IMR-90 (cell line): Measurements from ENCODE around the gene VOPP1. TPM values are rescaled to one million over a fixed set of nuclear protein-coding genes. Genes with fewer than 3 reads are reported as not detected.

ENCODE experiments used
- ATAC-seq: fragments of 200-7000 bp; cut with Tn5 transposase; 2 replicates; pipeline ENCODE4 v1.9.1; 2020; ENCODE audit warnings: low read depth, mild to moderate bottlenecking, moderate library complexity
- BruUV-seq: library from RNA; stranded (reverse); fragments of 400-500 nt; replicated peaks from 2 replicates; lab custom pipeline; 2021; lab: Mats Ljungman, UMichigan
- CTCF ChIA-PET: fragments of 300-600 bp; formaldehyde crosslinking; extraction: SDS; loops from one replicate; lab custom pipeline; 2021; ENCODE audit warnings: antibody characterized with exemption; lab: Yijun Ruan, JAX
- POLR2A ChIA-PET: fragments of 300-600 bp; sonication (Branson Sonifier 250); formaldehyde crosslinking; loops from one replicate; lab custom pipeline; 2022; ENCODE audit warnings: antibody characterized with exemption; ENCODE audit not compliant: unreplicated experiment; lab: Charles Lee
- DNase-seq: peaks from one replicate; pipeline ENCODE4 v3.0.0; 2013
- H2AFZ ChIP-seq: replicated peaks from 2 replicates; pipeline ENCODE3; 2013; ENCODE audit warnings: low read length, mild to moderate bottlenecking; ENCODE audit not compliant: poor library complexity
- H2AK5ac ChIP-seq: 2 replicates; pipeline ENCODE4 v1.6.1; 2013; ENCODE audit warnings: low read depth, low read length, inconsistent platforms
- H2AK9ac ChIP-seq: replicated peaks from 2 replicates; pipeline ENCODE3; 2013; ENCODE audit warnings: mild to moderate bottlenecking, low read depth, low read length, moderate library complexity; ENCODE audit not compliant: poor library complexity
- H2BK120ac ChIP-seq: 2 replicates; pipeline ENCODE4 v1.6.1; 2013; ENCODE audit warnings: low read depth, low read length, inconsistent platforms
- H2BK15ac ChIP-seq: 3 replicates; pipeline ENCODE4 v1.6.1; 2013; ENCODE audit warnings: low read depth, low read length, inconsistent platforms
- H2BK20ac ChIP-seq: 2 replicates; pipeline ENCODE4 v1.6.1; 2013; ENCODE audit warnings: low read depth, mild to moderate bottlenecking, inconsistent platforms, low read length, moderate library complexity
- H2BK5ac ChIP-seq: 2 replicates; pipeline ENCODE4 v1.6.1; 2013; ENCODE audit warnings: mild to moderate bottlenecking, low read depth, low read length, inconsistent platforms; ENCODE audit not compliant: poor library complexity, severe bottlenecking
- H3K14ac ChIP-seq: replicated peaks from 2 replicates; pipeline ENCODE4 v1.6.1; 2013; ENCODE audit warnings: low read depth, low read length, inconsistent platforms
- H3K18ac ChIP-seq: 2 replicates; pipeline ENCODE4 v1.6.1; 2013; ENCODE audit warnings: low read depth, low read length, control low read depth
- H3K23ac ChIP-seq: 2 replicates; pipeline ENCODE4 v1.6.1; 2013; ENCODE audit warnings: low read depth, low read length, inconsistent platforms
- H3K27ac ChIP-seq: 2 replicates; pipeline ENCODE4 v1.5.1; 2013; ENCODE audit warnings: mild to moderate bottlenecking, control low read depth, low read length; ENCODE audit not compliant: insufficient read depth
- H3K27me3 ChIP-seq: 2 replicates; pipeline ENCODE4 v1.6.1; 2013; ENCODE audit warnings: low read length; ENCODE audit not compliant: control insufficient read depth, insufficient read depth
- H3K36me3 ChIP-seq: 2 replicates; pipeline ENCODE4 v1.6.1; 2013; ENCODE audit warnings: low read length, mixed read lengths; ENCODE audit not compliant: control insufficient read depth, insufficient read depth
- H3K4ac ChIP-seq: 2 replicates; pipeline ENCODE4 v1.6.1; 2013; ENCODE audit warnings: low read depth, low read length, inconsistent platforms
- H3K4me1 ChIP-seq: 2 replicates; pipeline ENCODE4 v1.6.1; 2013; ENCODE audit warnings: low read length, mixed read lengths; ENCODE audit not compliant: control insufficient read depth, insufficient read depth
- H3K4me2 ChIP-seq: 2 replicates; pipeline ENCODE4 v1.6.1; 2013; ENCODE audit warnings: low read depth, mild to moderate bottlenecking, control low read depth, low read length, moderate library complexity
- H3K4me3 ChIP-seq: 2 replicates; pipeline ENCODE4 v1.5.1; 2013; ENCODE audit warnings: low read depth, mild to moderate bottlenecking, control low read depth, low read length, moderate library complexity; ENCODE audit not compliant: insufficient read depth
- H3K56ac ChIP-seq: 2 replicates; pipeline ENCODE4 v1.6.1; 2013; ENCODE audit warnings: low read length, inconsistent platforms; ENCODE audit not compliant: insufficient read depth; ENCODE audit errors: extremely low read depth
- H3K79me1 ChIP-seq, 2 experiments: 2 replicates each; pipeline ENCODE4 v1.6.1; 2013; ENCODE audit warnings: low read length in 2 of 2, inconsistent platforms in 1 of 2, low read depth in 1 of 2
- H3K9ac ChIP-seq: 2 replicates; pipeline ENCODE4 v1.6.1; 2013; ENCODE audit warnings: low read depth, low read length, control low read depth
- H3K9me1 ChIP-seq: 2 replicates; pipeline ENCODE4 v1.6.1; 2013; ENCODE audit warnings: low read length, inconsistent platforms; ENCODE audit not compliant: insufficient read depth
- H3K9me3 ChIP-seq: 2 replicates; pipeline ENCODE4 v1.6.1; 2013; ENCODE audit warnings: low read length; ENCODE audit not compliant: control insufficient read depth, insufficient read depth
- H4K20me1 ChIP-seq: 2 replicates; pipeline ENCODE4 v1.6.1; 2013; ENCODE audit warnings: low read length, inconsistent platforms; ENCODE audit not compliant: insufficient read depth
- H4K5ac ChIP-seq: 2 replicates; pipeline ENCODE4 v1.6.1; 2013; ENCODE audit warnings: mild to moderate bottlenecking, low read depth, low read length, control low read depth
- H4K8ac ChIP-seq, 2 experiments: 2 replicates each; pipeline ENCODE4 v1.6.1; 2013; ENCODE audit warnings: low read depth in 2 of 2, low read length in 2 of 2, control low read depth in 1 of 2, inconsistent platforms in 1 of 2
- H4K91ac ChIP-seq: 2 replicates; pipeline ENCODE4 v1.6.1; 2013; ENCODE audit warnings: low read depth, low read length, inconsistent platforms; ENCODE audit not compliant: insufficient read depth
- CHD1 ChIP-seq: IDR thresholded peaks from 2 replicates; pipeline ENCODE4 v1.6.1; 2012; ENCODE audit warnings: low read depth, low read length, improper control_type of control experiment
- MAFK ChIP-seq: IDR thresholded peaks from 2 replicates; pipeline ENCODE4 v1.6.1; 2012; ENCODE audit warnings: low read depth, low read length, improper control_type of control experiment
- MAZ ChIP-seq: IDR thresholded peaks from 2 replicates; pipeline ENCODE4 v1.6.1; 2012; ENCODE audit warnings: low read depth, mild to moderate bottlenecking, low read length, improper control_type of control experiment, moderate library complexity, borderline replicate concordance
- MXI1 ChIP-seq: IDR thresholded peaks from 2 replicates; pipeline ENCODE4 v1.6.1; 2012; ENCODE audit warnings: low read depth, mild to moderate bottlenecking, low read length, moderate library complexity, borderline replicate concordance
- NFE2L2 ChIP-seq: fragments of 150-350 bp; IDR thresholded peaks from 2 replicates; pipeline ENCODE4 v1.6.1; 2016; ENCODE audit warnings: low read depth, mild to moderate bottlenecking, low read length
- POLR2A ChIP-seq: IDR thresholded peaks from 2 replicates; pipeline ENCODE4 v1.6.1; 2012; ENCODE audit warnings: mild to moderate bottlenecking, low read depth, low read length
- RAD21 ChIP-seq: IDR thresholded peaks from 2 replicates; pipeline ENCODE4 v1.6.1; 2012; ENCODE audit warnings: low read length, improper control_type of control experiment
- RCOR1 ChIP-seq: IDR thresholded peaks from 2 replicates; pipeline ENCODE4 v1.6.1; 2012; ENCODE audit warnings: mild to moderate bottlenecking, low read length, improper control_type of control experiment; ENCODE audit not compliant: insufficient replicate concordance
- RFX5 ChIP-seq: IDR thresholded peaks from 2 replicates; pipeline ENCODE4 v1.8.0; 2012; ENCODE audit warnings: low read depth, mild to moderate bottlenecking, low read length, moderate library complexity
- WGBS, 2 experiments: methylation state at CpG; one replicate each; pipeline versions ENCODE4 v1.1.5 to v1.1.7; 2013; ENCODE audit warnings: missing lambda C conversion rate in 2 of 2; ENCODE audit not compliant: insufficient read length in 1 of 2; ENCODE audit errors: extremely low coverage in 2 of 2; 5-methylcytosine and 5-hydroxymethylcytosine counted together
- dilution Hi-C: fragments of 300-500 bp; cut with HindIII; formaldehyde crosslinking; loops from one replicate; pipeline ENCODE4 v1.14.3; 2018; ENCODE audit warnings: low sequenced_read_pairs; ENCODE audit not compliant: unreplicated experiment
- in situ Hi-C: fragments of 300-500 bp; cut with MboI; formaldehyde crosslinking; loops from 3 replicates; pipeline ENCODE4 v1.14.3; 2019; ENCODE audit warnings: low sequenced_read_pairs, inconsistent platforms, mixed read lengths
- intact Hi-C: fragments of 100-400 bp; cut with micrococcal nuclease; formaldehyde crosslinking; loops from 2 replicates; pipeline ENCODE4 v1.10.0; 2022
- polyA plus RNA-seq, 3 experiments: library from polyadenylated mRNA; depleted of rRNA; stranded (reverse); fragments of >200 nt; gene quantifications; 2 replicates each; pipeline ENCODE4 v1.2.3, GENCODE V29; 2012; ENCODE audit warnings: low replicate concordance in 1 of 3
- total RNA-seq: library from RNA; depleted of rRNA; stranded (reverse); fragments of >200 nt; gene quantifications from 2 replicates; pipeline ENCODE4 v1.2.3, GENCODE V29; 2012
- TF ChIP-seq, protein P1 (sequence below): fragments of 150-350 bp; IDR thresholded peaks from 2 replicates; pipeline ENCODE4 v1.6.1; 2016; ENCODE audit warnings: low read depth, mild to moderate bottlenecking, low read length, moderate library complexity, borderline replicate concordance
- TF ChIP-seq, protein P2 (sequence below): conservative IDR thresholded peaks from 2 replicates; pipeline ENCODE4 v1.5.1; 2012; ENCODE audit warnings: mild to moderate bottlenecking, low read depth, low read length, improper control_type of control experiment

Gene VOPP1
- total and polyA plus RNA-seq, 2 of the 4 experiments (the other 2 are of a cell fraction) = 60.2 to 94.5 TPM

DNA sequence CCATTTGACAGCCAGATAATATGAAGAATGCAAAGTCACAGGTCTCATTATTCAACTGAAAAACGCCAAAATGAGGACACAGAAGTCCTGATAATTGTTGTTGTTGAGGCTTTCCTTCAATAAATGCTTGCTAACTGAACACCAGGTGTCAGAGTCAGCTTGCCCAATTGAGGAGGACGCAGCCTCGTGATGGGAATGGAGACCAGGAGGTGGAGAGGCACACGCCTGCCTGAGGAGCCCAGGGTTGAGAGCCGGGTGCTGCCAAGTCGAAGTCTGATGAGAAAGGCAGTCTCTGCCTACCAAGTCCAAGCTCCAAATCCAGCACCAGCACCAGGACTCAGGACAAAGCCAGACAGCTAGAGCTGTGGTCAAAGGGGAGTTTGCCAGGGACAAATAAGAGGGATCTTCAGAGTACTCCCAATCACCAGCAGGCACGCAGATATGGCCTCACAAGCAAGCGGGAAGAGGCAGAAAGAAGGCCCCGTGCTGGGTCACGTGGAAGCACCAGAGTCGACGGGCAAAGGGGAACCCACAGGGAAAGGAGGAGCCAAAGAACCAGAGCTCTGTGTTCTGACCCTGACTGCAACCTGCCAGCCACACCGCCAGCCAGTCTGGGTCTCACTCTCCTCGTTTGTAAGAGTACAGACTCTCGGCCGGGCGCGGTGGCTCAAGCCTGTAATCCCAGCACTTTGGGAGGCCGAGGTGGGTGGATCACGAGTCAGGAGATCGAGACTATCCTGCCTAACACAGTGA lies 47.6 kb downstream of the VOPP1 start (continued):
- TF ChIP-seq RCOR1 = no peak

DNA sequence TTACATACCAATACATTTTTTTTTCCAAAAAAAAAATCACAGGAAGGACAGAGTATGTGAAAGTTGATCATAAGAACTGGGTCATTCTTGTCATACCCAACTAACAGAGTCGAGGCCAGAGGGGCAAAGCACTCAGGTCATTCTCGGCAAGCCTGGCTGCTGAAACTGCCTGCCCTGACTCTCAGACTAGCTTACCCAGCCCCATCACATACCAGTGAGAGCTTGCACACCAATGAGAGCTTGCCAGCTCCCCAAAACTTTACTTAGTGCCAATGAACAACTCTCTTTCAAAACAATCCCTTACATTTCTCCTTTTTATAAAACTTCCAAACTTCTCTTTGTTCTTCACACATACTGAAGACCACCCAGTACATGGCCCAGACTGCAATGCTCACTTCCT lies 48.9 kb downstream of the VOPP1 start:
- no peak overlapping the region for H2BK15ac ChIP-seq
- ChIA-PET POLR2A (no interaction called here), CTCF (no interaction called here)
- peaks cover 15% of the 10 kb centered on the region for H3K9me1 ChIP-seq
- DNase-seq = no peak
- H3K14ac ChIP-seq = no peak overlapping the region; the same call in 1 of the 2 replicates
- BruUV-seq = no TSS peak
- no peak overlapping the region for H4K8ac ChIP-seq
- no peak overlapping the region for H2BK20ac ChIP-seq
- in situ Hi-C loops (no loop called here), dilution Hi-C loops (no loop called here), intact Hi-C loops (no loop called here)
- H3K27ac ChIP-seq = no peak overlapping the region
- no peak overlapping the region for H4K91ac ChIP-seq
- no peak overlapping the region for H2AK9ac ChIP-seq
- no peaks in the 10 kb centered on the region for H3K9me3 ChIP-seq
- H3K23ac ChIP-seq = no peak overlapping the region
- WGBS, 2 experiments = 60% methylated on average over 1 of the region's 2 CpGs; no CpG with 5 or more reads in 1 of the 2 experiments
- no peak overlapping the region for H3K56ac ChIP-seq
- peaks cover 2% of the 10 kb centered on the region; the same call in 1 of the 2 replicates for H3K4me1 ChIP-seq
- no peak for TF ChIP-seq RAD21
- no peak for TF ChIP-seq POLR2A
- no peak for TF ChIP-seq RFX5
- TF ChIP-seq, protein P1, sequence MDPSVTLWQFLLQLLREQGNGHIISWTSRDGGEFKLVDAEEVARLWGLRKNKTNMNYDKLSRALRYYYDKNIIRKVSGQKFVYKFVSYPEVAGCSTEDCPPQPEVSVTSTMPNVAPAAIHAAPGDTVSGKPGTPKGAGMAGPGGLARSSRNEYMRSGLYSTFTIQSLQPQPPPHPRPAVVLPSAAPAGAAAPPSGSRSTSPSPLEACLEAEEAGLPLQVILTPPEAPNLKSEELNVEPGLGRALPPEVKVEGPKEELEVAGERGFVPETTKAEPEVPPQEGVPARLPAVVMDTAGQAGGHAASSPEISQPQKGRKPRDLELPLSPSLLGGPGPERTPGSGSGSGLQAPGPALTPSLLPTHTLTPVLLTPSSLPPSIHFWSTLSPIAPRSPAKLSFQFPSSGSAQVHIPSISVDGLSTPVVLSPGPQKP = no peak
- no peak for TF ChIP-seq MXI1
- TF ChIP-seq CHD1 = no peak
- TF ChIP-seq, protein P2, sequence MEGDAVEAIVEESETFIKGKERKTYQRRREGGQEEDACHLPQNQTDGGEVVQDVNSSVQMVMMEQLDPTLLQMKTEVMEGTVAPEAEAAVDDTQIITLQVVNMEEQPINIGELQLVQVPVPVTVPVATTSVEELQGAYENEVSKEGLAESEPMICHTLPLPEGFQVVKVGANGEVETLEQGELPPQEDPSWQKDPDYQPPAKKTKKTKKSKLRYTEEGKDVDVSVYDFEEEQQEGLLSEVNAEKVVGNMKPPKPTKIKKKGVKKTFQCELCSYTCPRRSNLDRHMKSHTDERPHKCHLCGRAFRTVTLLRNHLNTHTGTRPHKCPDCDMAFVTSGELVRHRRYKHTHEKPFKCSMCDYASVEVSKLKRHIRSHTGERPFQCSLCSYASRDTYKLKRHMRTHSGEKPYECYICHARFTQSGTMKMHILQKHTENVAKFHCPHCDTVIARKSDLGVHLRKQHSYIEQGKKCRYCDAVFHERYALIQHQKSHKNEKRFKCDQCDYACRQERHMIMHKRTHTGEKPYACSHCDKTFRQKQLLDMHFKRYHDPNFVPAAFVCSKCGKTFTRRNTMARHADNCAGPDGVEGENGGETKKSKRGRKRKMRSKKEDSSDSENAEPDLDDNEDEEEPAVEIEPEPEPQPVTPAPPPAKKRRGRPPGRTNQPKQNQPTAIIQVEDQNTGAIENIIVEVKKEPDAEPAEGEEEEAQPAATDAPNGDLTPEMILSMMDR = no peak
- TF ChIP-seq RCOR1 = no peak
- no peak for TF ChIP-seq NFE2L2
- TF ChIP-seq MAFK = no peak
- TF ChIP-seq MAZ = no peak
- no peak overlapping the region for H3K9ac ChIP-seq
- H2BK5ac ChIP-seq = no peak overlapping the region
- H4K5ac ChIP-seq = no peak overlapping the region
- ATAC-seq = peak; percentile 75
- peaks cover 64% of the 10 kb centered on the region for H4K20me1 ChIP-seq
- H2AK5ac ChIP-seq = no peak overlapping the region
- H2BK120ac ChIP-seq = no peak overlapping the region
- H3K18ac ChIP-seq = no peak overlapping the region
- H3K36me3 ChIP-seq = peaks cover 12% of the 10 kb centered on the region
- no peak overlapping the region for H3K4me3 ChIP-seq
- H3K79me1 ChIP-seq = peaks cover 38 to 83% of the 10 kb centered on the region in 2 experiments
- no peak overlapping the region for H3K4me2 ChIP-seq
- H3K4ac ChIP-seq = no peak overlapping the region
- no peak overlapping the region for H2AFZ ChIP-seq
- no peaks in the 10 kb centered on the region for H3K27me3 ChIP-seq
